Activated T-helper 1 cell treated with anti-CD3 and anti-CD28 coated beads, Interleukin-12 subunit alpha, Interleukin-12 subunit beta, Interleukin-2, Interleukin-4 antibody, amounts not matched to agents 30 ng/mL and 10 ng/mL and 1 ng/mL, durations not matched to agents 14 hours and 24 hours and 36 hours (primary cell): ENCODE results near the gene PRC1. TPM values are rescaled to one million over a fixed set of nuclear protein-coding genes. Genes with fewer than 3 reads are reported as not detected.
A peak's percentile ranks its signal among the peaks of the same experiment; 100 is the strongest.
"Not testable (repeated sequence)": the region's sequence is repeated elsewhere in the genome, so short reads cannot be mapped to it uniquely, and the experiment has no call there.

Experiments
- DNase-seq: peaks from one replicate; pipeline ENCODE4 v3.0.0; 2021; ENCODE audit warnings: low spot score
- H3K27ac Mint-ChIP-seq: one replicate; pipeline ENCODE4 v1.8.0; 2021; ENCODE audit warnings: mild to moderate bottlenecking, mixed read lengths
- H3K27me3 Mint-ChIP-seq: one replicate; pipeline ENCODE4 v1.8.0; 2022; ENCODE audit warnings: mild to moderate bottlenecking, moderate library complexity, mixed read lengths; ENCODE audit not compliant: insufficient read depth
- H3K36me3 Mint-ChIP-seq: one replicate; pipeline ENCODE4 v1.8.0; 2021; ENCODE audit warnings: low read depth, mixed read lengths
- H3K4me1 Mint-ChIP-seq: one replicate; pipeline ENCODE4 v1.8.0; 2021; ENCODE audit warnings: low read depth, mixed read lengths
- H3K4me3 Mint-ChIP-seq: one replicate; pipeline ENCODE4 v1.8.0; 2021; ENCODE audit warnings: mild to moderate bottlenecking, moderate library complexity, mixed read lengths
- H3K9me3 Mint-ChIP-seq: one replicate; pipeline ENCODE4 v1.8.0; 2021; ENCODE audit warnings: mixed read lengths
- intact Hi-C: fragments of 100-400 bp; cut with micrococcal nuclease; formaldehyde crosslinking; loops from one replicate; pipeline ENCODE4 v1.15.1; 2024
- total RNA-seq: library from RNA; stranded (reverse); gene quantifications from 2 replicates; pipeline ENCODE4 v1.2.3, GENCODE V29; 2022

The PRC1 gene
- total RNA-seq, 1 donor from 2014 or later = 78.4 TPM

- H3K27ac Mint-ChIP-seq = peak overlapping the region; percentile 95
- H3K4me1 Mint-ChIP-seq = peaks cover 61% of the 10 kb centered on the region
- peaks cover 10% of the 10 kb centered on the region for H3K36me3 Mint-ChIP-seq
- no peaks in the 10 kb centered on the region for H3K9me3 Mint-ChIP-seq
- intact Hi-C loops = loop anchor here (1.0 to 10.0 kb wide), 11 partner anchors 31 to 1950 kb away; partner anchors contain the start of genes AP3S2, CIB1, IDH2 and MAN2A2
- peak overlapping the region; percentile 90 for H3K4me3 Mint-ChIP-seq
- H3K27me3 Mint-ChIP-seq = no peaks in the 10 kb centered on the region
- peak; percentile 84 for DNase-seq
Measured at GRCh38 chr15:90934256-90934948, 59.9 kb downstream of the PRC1 start.

GRCh38 chr15:90933301-90933700 lies 61.0 kb downstream of the PRC1 start:
- intact Hi-C loops = loop anchor here (5.0 to 10.0 kb wide), 6 partner anchors 46 to 1952 kb away; partner anchors contain the start of genes AP3S2, IDH2 and NGRN
- H3K27me3 Mint-ChIP-seq = no peaks in the 10 kb centered on the region
- H3K9me3 Mint-ChIP-seq = no peaks in the 10 kb centered on the region
- H3K36me3 Mint-ChIP-seq = peaks cover 9% of the 10 kb centered on the region
- peak overlapping the region; percentile 99 for H3K4me3 Mint-ChIP-seq
- peaks cover 68% of the 10 kb centered on the region for H3K4me1 Mint-ChIP-seq
- no peak for DNase-seq
- peak overlapping the region; percentile 70 for H3K27ac Mint-ChIP-seq

- no peak for DNase-seq
- Mint-ChIP-seq H3K27ac (peak overlapping the region; percentile 99), H3K4me1 (peaks cover 69% of the 10 kb centered on the region), H3K36me3 (peaks cover 7% of the 10 kb centered on the region), H3K4me3 (peak overlapping the region; percentile 99), H3K9me3 (no peaks in the 10 kb centered on the region), H3K27me3 (no peaks in the 10 kb centered on the region)
- intact Hi-C loops = loop anchor here (5.0 to 10.0 kb wide), 6 partner anchors 45 to 1952 kb away; partner anchors contain the start of genes AP3S2, IDH2 and NGRN
Measured at GRCh38 chr15:90932660-90932991, 61.7 kb downstream of the PRC1 start.

- peak; percentile 87 for DNase-seq
- peaks cover 7% of the 10 kb centered on the region for H3K36me3 Mint-ChIP-seq
- no peaks in the 10 kb centered on the region for H3K9me3 Mint-ChIP-seq
- H3K27me3 Mint-ChIP-seq = no peaks in the 10 kb centered on the region
- peak within 1 kb of the TSS; percentile 99 for H3K27ac Mint-ChIP-seq
- peak within 1 kb of the TSS; percentile 99 for H3K4me3 Mint-ChIP-seq
- intact Hi-C loops = loop anchor here (1.0 to 10.0 kb wide), 8 partner anchors 9 to 1953 kb away; partner anchors contain the start of genes AP3S2, IDH2 and NGRN
- H3K4me1 Mint-ChIP-seq = peaks cover 69% of the 10 kb centered on the region
Measured at GRCh38 chr15:90931828-90932659, 62.3 kb downstream of the PRC1 start, which contains the start of gene HDDC3. TSS of gene HDDC3 (minus strand) at chr15:90932549. CDS start at chr15:90932540, 9 bp downstream.

- no peaks in the 10 kb centered on the region for H3K27me3 Mint-ChIP-seq
- H3K4me3 Mint-ChIP-seq = peak overlapping the region; percentile 99
- H3K4me1 Mint-ChIP-seq = peaks cover 64% of the 10 kb centered on the region
- DNase-seq = no peak
- H3K27ac Mint-ChIP-seq = peak overlapping the region; percentile 99
- no peaks in the 10 kb centered on the region for H3K9me3 Mint-ChIP-seq
- peaks cover 4% of the 10 kb centered on the region for H3K36me3 Mint-ChIP-seq
- intact Hi-C loops = loop anchor here (1.0 to 10.0 kb wide), 8 partner anchors 8 to 1953 kb away; partner anchors contain the start of genes AP3S2, IDH2 and NGRN
Measured at GRCh38 chr15:90931575-90931827, 62.8 kb downstream of the PRC1 start.

- Mint-ChIP-seq H3K27ac (peak overlapping the region; percentile 99), H3K36me3 (no peaks in the 10 kb centered on the region), H3K4me1 (peaks cover 59% of the 10 kb centered on the region), H3K4me3 (peak overlapping the region; percentile 99), H3K27me3 (no peaks in the 10 kb centered on the region), H3K9me3 (no peaks in the 10 kb centered on the region)
- intact Hi-C loops = loop anchor here (1.0 to 10.0 kb wide), 10 partner anchors 8 to 1954 kb away; partner anchors contain the start of genes AP3S2, BLM, IDH2 and MAN2A2
- DNase-seq = no peak
Measured at GRCh38 chr15:90930861-90931574, 63.3 kb downstream of the PRC1 start.

- Mint-ChIP-seq H3K36me3 (peaks cover 6% of the 10 kb centered on the region), H3K4me1 (peaks cover 64% of the 10 kb centered on the region), H3K4me3 (peak overlapping the region; percentile 99), H3K9me3 (no peaks in the 10 kb centered on the region), H3K27ac (peak overlapping the region; percentile 99), H3K27me3 (no peaks in the 10 kb centered on the region)
- intact Hi-C loops = loop anchor here (1.0 to 10.0 kb wide), 9 partner anchors 26 to 1955 kb away; partner anchors contain the start of genes AP3S2, BLM, IDH2 and MAN2A2
- DNase-seq = no peak
Measured at GRCh38 chr15:90929246-90930019, 64.9 kb downstream of the PRC1 start.

GRCh38 chr15:90928106-90928505 lies 66.2 kb downstream of the PRC1 start:
- H3K4me3 Mint-ChIP-seq = peak overlapping the region; percentile 65
- H3K4me1 Mint-ChIP-seq = peaks cover 64% of the 10 kb centered on the region
- H3K9me3 Mint-ChIP-seq, DNase-seq, intact Hi-C loops, H3K27me3 Mint-ChIP-seq: not testable (repeated sequence)
- peaks cover 13% of the 10 kb centered on the region for H3K36me3 Mint-ChIP-seq
- H3K27ac Mint-ChIP-seq = peak overlapping the region; percentile 67

GRCh38 chr15:90926766-90927165 lies 67.6 kb downstream of the PRC1 start:
- H3K27ac Mint-ChIP-seq, intact Hi-C loops, H3K27me3 Mint-ChIP-seq, H3K9me3 Mint-ChIP-seq, H3K4me3 Mint-ChIP-seq, DNase-seq: not testable (repeated sequence)
- peaks cover 19% of the 10 kb centered on the region for H3K36me3 Mint-ChIP-seq
- H3K4me1 Mint-ChIP-seq = peaks cover 67% of the 10 kb centered on the region

GRCh38 chr15:90924375-90924774 lies 70.0 kb downstream of the PRC1 start:
- H3K27ac Mint-ChIP-seq = peak overlapping the region; percentile 85
- no peaks in the 10 kb centered on the region for H3K27me3 Mint-ChIP-seq
- intact Hi-C loops = no loop called here
- no peak for DNase-seq
- H3K36me3 Mint-ChIP-seq = peaks cover 40% of the 10 kb centered on the region
- H3K4me3 Mint-ChIP-seq = peak overlapping the region; percentile 51
- no peaks in the 10 kb centered on the region for H3K9me3 Mint-ChIP-seq
- peaks cover 54% of the 10 kb centered on the region for H3K4me1 Mint-ChIP-seq

- H3K4me3 Mint-ChIP-seq = not testable (repeated sequence)
- intact Hi-C loops = loop anchor here (1.0 to 2.0 kb wide), 3 partner anchors 8 to 78 kb away; partner anchors contain the start of gene MAN2A2
- peaks cover 50% of the 10 kb centered on the region for H3K36me3 Mint-ChIP-seq
Measured at GRCh38 chr15:90922712-90923322, 71.5 kb downstream of the PRC1 start.

More at GRCh38 chr15:90922712-90923322, 71.5 kb downstream of the PRC1 start:
- H3K27me3 Mint-ChIP-seq, H3K9me3 Mint-ChIP-seq, DNase-seq: not testable (repeated sequence)
- H3K27ac Mint-ChIP-seq = peak overlapping the region; percentile 73
- peaks cover 46% of the 10 kb centered on the region for H3K4me1 Mint-ChIP-seq
